ENCODE results near the gene PBX1.

DNA sequence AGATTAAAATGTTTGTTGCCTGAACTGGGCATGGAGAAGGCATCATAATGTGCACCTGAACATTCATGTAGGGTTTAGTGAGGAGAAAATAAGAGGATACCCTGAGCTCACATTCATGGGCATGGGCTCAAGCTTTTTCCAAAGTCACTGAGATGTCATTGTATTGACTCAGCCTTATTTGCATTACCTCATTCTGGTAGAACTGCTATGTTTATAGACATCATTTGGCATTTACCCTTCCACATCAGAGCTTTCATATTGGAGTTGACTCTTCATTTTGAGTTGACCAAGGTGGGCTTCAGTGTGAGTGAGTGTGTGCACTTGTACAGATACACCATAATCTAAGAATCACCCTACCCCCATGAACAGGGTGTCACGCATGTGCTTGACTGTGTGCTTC is 143.2 kb downstream of the PBX1 start:
- TF ChIP-seq, protein P1, sequence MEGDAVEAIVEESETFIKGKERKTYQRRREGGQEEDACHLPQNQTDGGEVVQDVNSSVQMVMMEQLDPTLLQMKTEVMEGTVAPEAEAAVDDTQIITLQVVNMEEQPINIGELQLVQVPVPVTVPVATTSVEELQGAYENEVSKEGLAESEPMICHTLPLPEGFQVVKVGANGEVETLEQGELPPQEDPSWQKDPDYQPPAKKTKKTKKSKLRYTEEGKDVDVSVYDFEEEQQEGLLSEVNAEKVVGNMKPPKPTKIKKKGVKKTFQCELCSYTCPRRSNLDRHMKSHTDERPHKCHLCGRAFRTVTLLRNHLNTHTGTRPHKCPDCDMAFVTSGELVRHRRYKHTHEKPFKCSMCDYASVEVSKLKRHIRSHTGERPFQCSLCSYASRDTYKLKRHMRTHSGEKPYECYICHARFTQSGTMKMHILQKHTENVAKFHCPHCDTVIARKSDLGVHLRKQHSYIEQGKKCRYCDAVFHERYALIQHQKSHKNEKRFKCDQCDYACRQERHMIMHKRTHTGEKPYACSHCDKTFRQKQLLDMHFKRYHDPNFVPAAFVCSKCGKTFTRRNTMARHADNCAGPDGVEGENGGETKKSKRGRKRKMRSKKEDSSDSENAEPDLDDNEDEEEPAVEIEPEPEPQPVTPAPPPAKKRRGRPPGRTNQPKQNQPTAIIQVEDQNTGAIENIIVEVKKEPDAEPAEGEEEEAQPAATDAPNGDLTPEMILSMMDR (IDR thresholded peaks at IDR 0.05; ENCODE audit: low read depth, low read length, poor library complexity, severe bottlenecking): no peak
- no peak for TF ChIP-seq EZH2phosphoT487 (IDR thresholded peaks at IDR 0.05; ENCODE audit: borderline replicate concordance, low read length)

Measured in DOHH2 (cell line).